ENCODE data around the gene CTXN1. TPM values are rescaled to one million over a fixed set of nuclear protein-coding genes. Genes with fewer than 3 reads are reported as not detected.

CTXN1 gene
- 20.6 TPM for polyA plus RNA-seq (2013, experiment 1 of 2)
- 19.0 TPM for polyA plus RNA-seq (2013, experiment 2 of 2)

- 5% methylated on average over 38 of the region's 65 CpGs for WGBS
- H4K91ac ChIP-seq (ENCODE audit: low read length) = peak within 1 kb of the TSS; percentile 70
- H3K14ac ChIP-seq (ENCODE audit: low read length in 2 of 2) = peak within 1 kb of the TSS in 1 of 2 experiments; percentile 72
- H2BK12ac ChIP-seq (ENCODE audit: low read length in 2 of 2) = peak within 1 kb of the TSS; percentile 20 to 60
- peak within 1 kb of the TSS; percentile 92 for H2AFZ ChIP-seq (ENCODE audit: low read depth, low read length)
- H2BK5ac ChIP-seq (ENCODE audit: low read depth, low read length, poor library complexity, severe bottlenecking) = no peak within 1 kb of the TSS
- H3K23ac ChIP-seq (ENCODE audit: low read length in 2 of 2) = peak within 1 kb of the TSS in 1 of 2 experiments; percentile 47
- DNase-seq = peak; percentile 75
- peaks cover 51% of the 10 kb centered on the region for H3K4me1 ChIP-seq (ENCODE audit: control insufficient read depth, insufficient read depth, low read depth, low read length)
- H3K4ac ChIP-seq (ENCODE audit: low read depth in 1 of 2, low read length in 2 of 2) = peak within 1 kb of the TSS; percentile 15 to 90
- H3K36me3 ChIP-seq (ENCODE audit: control insufficient read depth in 1 of 2, insufficient read depth in 2 of 2, low read depth in 1 of 2, low read length in 2 of 2) = peaks cover 27 to 58% of the 10 kb centered on the region in 2 experiments
- peaks cover 11% of the 10 kb centered on the region for H3K79me1 ChIP-seq (replicated peaks; ENCODE audit: low read length, poor library complexity, severe bottlenecking)
- no peaks in the 10 kb centered on the region for H3K9me3 ChIP-seq (ENCODE audit: control insufficient read depth, low read length)
- H3K4me2 ChIP-seq (ENCODE audit: low read length, poor library complexity, severe bottlenecking) = peak within 1 kb of the TSS; percentile 88
- H3K27ac ChIP-seq (ENCODE audit: low read length, poor library complexity, severe bottlenecking) = no peak within 1 kb of the TSS
- H3K18ac ChIP-seq (ENCODE audit: low read depth in 1 of 2, low read length in 2 of 2) = peak within 1 kb of the TSS; percentile 60 to 93
- peak within 1 kb of the TSS; percentile 86 for H2BK120ac ChIP-seq (ENCODE audit: low read depth, low read length)
- H4K8ac ChIP-seq (ENCODE audit: low read length) = peak within 1 kb of the TSS; percentile 88
- H3K4me3 ChIP-seq (ENCODE audit: insufficient read depth in 1 of 2, low read depth in 1 of 2, low read length in 2 of 2) = peak within 1 kb of the TSS; percentile 62 to 77
- H3K27me3 ChIP-seq (ENCODE audit: control insufficient read depth in 1 of 2, insufficient read depth in 1 of 2, low read length in 2 of 2) = no peaks in the 10 kb centered on the region
- H3K9ac ChIP-seq (ENCODE audit: low read length) = peak within 1 kb of the TSS; percentile 79
- no peak within 1 kb of the TSS for H2AK5ac ChIP-seq (ENCODE audit: low read length, severe bottlenecking)
- peak within 1 kb of the TSS; percentile 30 for H2BK15ac ChIP-seq (ENCODE audit: low read depth, poor library complexity, severe bottlenecking)
Observed at GRCh38 chr19:7926021-7926726, at the start of gene CTXN1. CTXN1 (minus strand) TSS chr19:7926135; CDS start chr19:7925538, 597 bp downstream.

GRCh38 chr19:7975037-7975436 lies 49.1 kb upstream of the CTXN1 start:
- Histone ChIP-seq H3K23ac (ENCODE audit: low read length in 2 of 2) (no peak overlapping the region), H2AK5ac (ENCODE audit: low read length, severe bottlenecking) (no peak overlapping the region), H4K91ac (ENCODE audit: low read length) (no peak overlapping the region), H3K36me3 (ENCODE audit: control insufficient read depth in 1 of 2, insufficient read depth in 2 of 2, low read depth in 1 of 2, low read length in 2 of 2) (peaks cover 71 to 90% of the 10 kb centered on the region in 2 experiments), H3K14ac (ENCODE audit: low read length in 2 of 2) (no peak overlapping the region), H3K4me2 (ENCODE audit: low read length, poor library complexity, severe bottlenecking) (no peak overlapping the region), H2AFZ (ENCODE audit: low read depth, low read length) (no peak overlapping the region), H2BK5ac (ENCODE audit: low read depth, low read length, poor library complexity, severe bottlenecking) (no peak overlapping the region), H3K9ac (ENCODE audit: low read length) (no peak overlapping the region), H3K9me3 (ENCODE audit: control insufficient read depth, low read length) (no peaks in the 10 kb centered on the region), H3K27me3 (ENCODE audit: control insufficient read depth in 1 of 2, insufficient read depth in 1 of 2, low read length in 2 of 2) (no peaks in the 10 kb centered on the region), H2BK12ac (ENCODE audit: low read length in 2 of 2) (no peak overlapping the region), H4K8ac (ENCODE audit: low read length) (no peak overlapping the region), H3K4me3 (ENCODE audit: insufficient read depth in 1 of 2, low read depth in 1 of 2, low read length in 2 of 2) (no peak overlapping the region), H2BK15ac (ENCODE audit: low read depth, poor library complexity, severe bottlenecking) (no peak overlapping the region), H3K4ac (ENCODE audit: low read depth in 1 of 2, low read length in 2 of 2) (no peak overlapping the region), H3K79me1 (replicated peaks; ENCODE audit: low read length, poor library complexity, severe bottlenecking) (peaks cover 70% of the 10 kb centered on the region), H3K18ac (ENCODE audit: low read depth in 1 of 2, low read length in 2 of 2) (no peak overlapping the region), H3K27ac (ENCODE audit: low read length, poor library complexity, severe bottlenecking) (no peak overlapping the region), H2BK120ac (ENCODE audit: low read depth, low read length) (no peak overlapping the region), H3K4me1 (ENCODE audit: control insufficient read depth, insufficient read depth, low read depth, low read length) (peaks cover 17% of the 10 kb centered on the region)
- no peak for DNase-seq
- WGBS = 92% methylated on average over 7 of the region's 7 CpGs

- no peak overlapping the region for H3K27ac ChIP-seq (ENCODE audit: low read length, poor library complexity, severe bottlenecking)
- H3K18ac ChIP-seq (ENCODE audit: low read depth in 1 of 2, low read length in 2 of 2) = no peak overlapping the region
- peaks cover 68 to 86% of the 10 kb centered on the region in 2 experiments for H3K36me3 ChIP-seq (ENCODE audit: control insufficient read depth in 1 of 2, insufficient read depth in 2 of 2, low read depth in 1 of 2, low read length in 2 of 2)
- H2BK12ac ChIP-seq (ENCODE audit: low read length in 2 of 2) = no peak overlapping the region
- H2BK5ac ChIP-seq (ENCODE audit: low read depth, low read length, poor library complexity, severe bottlenecking) = no peak overlapping the region
- no peak overlapping the region for H4K91ac ChIP-seq (ENCODE audit: low read length)
- DNase-seq = no peak
- H3K4me1 ChIP-seq (ENCODE audit: control insufficient read depth, insufficient read depth, low read depth, low read length) = peaks cover 14% of the 10 kb centered on the region
- H3K14ac ChIP-seq (ENCODE audit: low read length in 2 of 2) = peak overlapping the region in 1 of 2 experiments; percentile 12
- 95% methylated on average over 12 of the region's 12 CpGs for WGBS
- no peak overlapping the region for H2BK120ac ChIP-seq (ENCODE audit: low read depth, low read length)
- H3K4me2 ChIP-seq (ENCODE audit: low read length, poor library complexity, severe bottlenecking) = no peak overlapping the region
- no peaks in the 10 kb centered on the region for H3K27me3 ChIP-seq (ENCODE audit: control insufficient read depth in 1 of 2, insufficient read depth in 1 of 2, low read length in 2 of 2)
- no peak overlapping the region for H3K9ac ChIP-seq (ENCODE audit: low read length)
- no peak overlapping the region for H2AK5ac ChIP-seq (ENCODE audit: low read length, severe bottlenecking)
- no peak overlapping the region for H2BK15ac ChIP-seq (ENCODE audit: low read depth, poor library complexity, severe bottlenecking)
- H4K8ac ChIP-seq (ENCODE audit: low read length) = no peak overlapping the region
- H3K23ac ChIP-seq (ENCODE audit: low read length in 2 of 2) = no peak overlapping the region
- no peak overlapping the region for H2AFZ ChIP-seq (ENCODE audit: low read depth, low read length)
- no peak overlapping the region for H3K4ac ChIP-seq (ENCODE audit: low read depth in 1 of 2, low read length in 2 of 2)
- H3K79me1 ChIP-seq (replicated peaks; ENCODE audit: low read length, poor library complexity, severe bottlenecking) = peaks cover 68% of the 10 kb centered on the region
- no peaks in the 10 kb centered on the region for H3K9me3 ChIP-seq (ENCODE audit: control insufficient read depth, low read length)
- H3K4me3 ChIP-seq (ENCODE audit: insufficient read depth in 1 of 2, low read depth in 1 of 2, low read length in 2 of 2) = no peak overlapping the region
Observed at GRCh38 chr19:7973883-7974282, 47.9 kb upstream of the CTXN1 start.

GRCh38 chr19:7971553-7972520 lies 45.9 kb upstream of the CTXN1 start:
- no peak overlapping the region for H2AK5ac ChIP-seq (ENCODE audit: low read length, severe bottlenecking)

More at GRCh38 chr19:7971553-7972520, 45.9 kb upstream of the CTXN1 start:
- no peak overlapping the region for H3K9ac ChIP-seq (ENCODE audit: low read length)
- peaks cover 65 to 84% of the 10 kb centered on the region in 2 experiments for H3K36me3 ChIP-seq (ENCODE audit: control insufficient read depth in 1 of 2, insufficient read depth in 2 of 2, low read depth in 1 of 2, low read length in 2 of 2)
- no peak overlapping the region for H3K18ac ChIP-seq (ENCODE audit: low read depth in 1 of 2, low read length in 2 of 2)
- no peak overlapping the region for H3K27ac ChIP-seq (ENCODE audit: low read length, poor library complexity, severe bottlenecking)
- H3K4me1 ChIP-seq (ENCODE audit: control insufficient read depth, insufficient read depth, low read depth, low read length) = peaks cover 4% of the 10 kb centered on the region
- H4K91ac ChIP-seq (ENCODE audit: low read length) = no peak overlapping the region
- peaks cover 70% of the 10 kb centered on the region for H3K79me1 ChIP-seq (replicated peaks; ENCODE audit: low read length, poor library complexity, severe bottlenecking)
- H2BK15ac ChIP-seq (ENCODE audit: low read depth, poor library complexity, severe bottlenecking) = no peak overlapping the region
- H2BK120ac ChIP-seq (ENCODE audit: low read depth, low read length) = no peak overlapping the region
- no peak for DNase-seq
- WGBS = 96% methylated on average over 35 of the region's 35 CpGs
- no peak overlapping the region for H2BK5ac ChIP-seq (ENCODE audit: low read depth, low read length, poor library complexity, severe bottlenecking)
- H3K4me2 ChIP-seq (ENCODE audit: low read length, poor library complexity, severe bottlenecking) = no peak overlapping the region
- no peaks in the 10 kb centered on the region for H3K9me3 ChIP-seq (ENCODE audit: control insufficient read depth, low read length)
- no peak overlapping the region for H2AFZ ChIP-seq (ENCODE audit: low read depth, low read length)
- no peak overlapping the region for H4K8ac ChIP-seq (ENCODE audit: low read length)
- H3K4me3 ChIP-seq (ENCODE audit: insufficient read depth in 1 of 2, low read depth in 1 of 2, low read length in 2 of 2) = no peak overlapping the region
- H3K23ac ChIP-seq (ENCODE audit: low read length in 2 of 2) = no peak overlapping the region
- no peak overlapping the region for H3K4ac ChIP-seq (ENCODE audit: low read depth in 1 of 2, low read length in 2 of 2)
- no peaks in the 10 kb centered on the region for H3K27me3 ChIP-seq (ENCODE audit: control insufficient read depth in 1 of 2, insufficient read depth in 1 of 2, low read length in 2 of 2)
- H3K14ac ChIP-seq (ENCODE audit: low read length in 2 of 2) = no peak overlapping the region
- no peak overlapping the region for H2BK12ac ChIP-seq (ENCODE audit: low read length in 2 of 2)

All from mesenchymal stem cell (in vitro differentiated cells and primary cell).